Spleen (tissue), 7 donors: ENCODE results near the gene PP2D1.

Source experiments
- POLR2A ChIP-seq, 3 donors: fragments of 450-650 bp; IDR thresholded peaks; one replicate each; pipeline ENCODE4 v1.5.1; 2017; ENCODE audit warnings: antibody characterized with exemption in 3 of 3, mild to moderate bottlenecking in 1 of 3
- POLR2AphosphoS5 ChIP-seq, 3 donors: sonication (generic); formaldehyde crosslinking; IDR thresholded peaks; one replicate each; pipeline ENCODE4 v1.5.1; 2017; ENCODE audit warnings: antibody characterized with exemption in 3 of 3
- TF ChIP-seq, protein P1 (sequence below), 11 experiments: fragments of 200-600 bp in 7 of 11; fragments of 450-650 bp in 4 of 11; sonication (generic) in 4 of 11; IDR thresholded peaks in 8 of 11; conservative IDR thresholded peaks in 3 of 11; 1 replicate in 7 of 11; 2 replicates in 4 of 11; pipeline versions ENCODE4 v1.4.0 to v1.8.0; 2016 to 2021; ENCODE audit warnings: antibody characterized with exemption in 11 of 11, inconsistent platforms in 4 of 11, mild to moderate bottlenecking in 1 of 11
- donor health status: DM: no; HTN: no; CAD: no; lungs with moderate emphysema.
- donor health status: DM: no; HTN: no; CAD: no.
- donor health status: DM: no; HTN: no; CAD: no.

- no peak for TF ChIP-seq POLR2A (IDR thresholded peaks at IDR 0.05)
- TF ChIP-seq, protein P1, sequence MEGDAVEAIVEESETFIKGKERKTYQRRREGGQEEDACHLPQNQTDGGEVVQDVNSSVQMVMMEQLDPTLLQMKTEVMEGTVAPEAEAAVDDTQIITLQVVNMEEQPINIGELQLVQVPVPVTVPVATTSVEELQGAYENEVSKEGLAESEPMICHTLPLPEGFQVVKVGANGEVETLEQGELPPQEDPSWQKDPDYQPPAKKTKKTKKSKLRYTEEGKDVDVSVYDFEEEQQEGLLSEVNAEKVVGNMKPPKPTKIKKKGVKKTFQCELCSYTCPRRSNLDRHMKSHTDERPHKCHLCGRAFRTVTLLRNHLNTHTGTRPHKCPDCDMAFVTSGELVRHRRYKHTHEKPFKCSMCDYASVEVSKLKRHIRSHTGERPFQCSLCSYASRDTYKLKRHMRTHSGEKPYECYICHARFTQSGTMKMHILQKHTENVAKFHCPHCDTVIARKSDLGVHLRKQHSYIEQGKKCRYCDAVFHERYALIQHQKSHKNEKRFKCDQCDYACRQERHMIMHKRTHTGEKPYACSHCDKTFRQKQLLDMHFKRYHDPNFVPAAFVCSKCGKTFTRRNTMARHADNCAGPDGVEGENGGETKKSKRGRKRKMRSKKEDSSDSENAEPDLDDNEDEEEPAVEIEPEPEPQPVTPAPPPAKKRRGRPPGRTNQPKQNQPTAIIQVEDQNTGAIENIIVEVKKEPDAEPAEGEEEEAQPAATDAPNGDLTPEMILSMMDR (IDR thresholded peaks at IDR 0.05 in 8 of 11, conservative IDR thresholded peaks at IDR 0.05 in 3 of 11): no peak
- TF ChIP-seq POLR2AphosphoS5 (IDR thresholded peaks at IDR 0.05): no peak
Observed at GRCh38 chr3:19967812-19968211, 44.3 kb downstream of the PP2D1 start.
